Measurements from ENCODE around the gene MCUB. TPM values are rescaled to one million over a fixed set of nuclear protein-coding genes. Genes with fewer than 3 reads are reported as not detected.
"Not testable (repeated sequence)": the region's sequence is repeated elsewhere in the genome, so short reads cannot be mapped to it uniquely, and the experiment has no call there.

The MCUB gene, protein sequence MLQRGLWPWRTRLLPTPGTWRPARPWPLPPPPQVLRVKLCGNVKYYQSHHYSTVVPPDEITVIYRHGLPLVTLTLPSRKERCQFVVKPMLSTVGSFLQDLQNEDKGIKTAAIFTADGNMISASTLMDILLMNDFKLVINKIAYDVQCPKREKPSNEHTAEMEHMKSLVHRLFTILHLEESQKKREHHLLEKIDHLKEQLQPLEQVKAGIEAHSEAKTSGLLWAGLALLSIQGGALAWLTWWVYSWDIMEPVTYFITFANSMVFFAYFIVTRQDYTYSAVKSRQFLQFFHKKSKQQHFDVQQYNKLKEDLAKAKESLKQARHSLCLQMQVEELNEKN
- 44.9 TPM for total RNA-seq (ENCODE audit: unreplicated experiment)
- long read RNA-seq, transcript MCUB-201 (8 exons, 2,278 nt), result major isoform, 44 of 57 reads
- long read RNA-seq, partial matches to known transcripts, result 4 of 57 reads
- long read RNA-seq, other reads (novel, unspliced or antisense), result 9 of 57 reads

DNA sequence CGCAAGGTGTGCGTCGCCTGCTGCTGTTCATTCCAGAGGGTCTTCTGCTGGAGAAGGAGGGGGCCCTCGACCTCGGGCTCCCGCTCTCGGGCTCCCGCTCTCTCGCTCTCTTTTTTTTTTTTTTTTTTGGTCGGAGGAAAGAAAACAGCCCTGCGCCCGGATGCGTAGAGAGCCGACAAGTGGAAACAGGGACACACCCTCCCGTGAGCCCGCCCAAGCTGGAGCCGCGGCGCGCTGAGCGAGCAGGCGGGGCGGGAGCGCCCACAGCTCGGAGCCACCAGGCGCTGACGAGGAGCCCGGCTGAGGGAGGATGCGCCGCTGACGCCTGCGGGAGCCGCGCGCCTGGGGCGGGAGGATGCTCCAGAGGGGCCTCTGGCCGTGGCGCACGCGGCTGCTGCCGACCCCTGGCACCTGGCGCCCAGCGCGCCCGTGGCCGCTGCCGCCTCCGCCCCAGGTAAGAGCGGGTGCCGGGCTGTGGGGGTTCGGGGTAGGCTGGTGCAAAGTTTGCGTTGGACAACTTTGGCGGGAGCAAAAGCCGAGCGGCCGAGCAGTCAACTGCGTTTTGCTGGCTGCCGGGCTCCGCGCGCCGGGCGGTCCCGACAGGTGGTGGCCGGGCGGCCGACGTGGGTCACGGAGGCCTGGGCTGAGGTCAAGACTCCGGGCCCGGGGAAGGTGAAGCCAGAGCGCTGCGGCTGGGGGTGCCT, at the start of gene MCUB:
Gene MCUB, plus strand, starts transcription at position 264 of the 704 bp plus-strand sequence. Its CDS starts 92 bp downstream, at position 356.
- peaks cover 16% of the 10 kb centered on the region for H3K4me1 Mint-ChIP-seq (ENCODE audit: unreplicated experiment)
- peak within 1 kb of the TSS; percentile 43 for H3K27ac Mint-ChIP-seq (ENCODE audit: unreplicated experiment)
- H3K27me3 Mint-ChIP-seq (ENCODE audit: unreplicated experiment), result peaks cover 4% of the 10 kb centered on the region
- peak; percentile 86 for DNase-seq (ENCODE audit: low spot score)
- H3K9me3 Mint-ChIP-seq (ENCODE audit: unreplicated experiment), result no peaks in the 10 kb centered on the region
- TF ChIP-seq, protein P1, sequence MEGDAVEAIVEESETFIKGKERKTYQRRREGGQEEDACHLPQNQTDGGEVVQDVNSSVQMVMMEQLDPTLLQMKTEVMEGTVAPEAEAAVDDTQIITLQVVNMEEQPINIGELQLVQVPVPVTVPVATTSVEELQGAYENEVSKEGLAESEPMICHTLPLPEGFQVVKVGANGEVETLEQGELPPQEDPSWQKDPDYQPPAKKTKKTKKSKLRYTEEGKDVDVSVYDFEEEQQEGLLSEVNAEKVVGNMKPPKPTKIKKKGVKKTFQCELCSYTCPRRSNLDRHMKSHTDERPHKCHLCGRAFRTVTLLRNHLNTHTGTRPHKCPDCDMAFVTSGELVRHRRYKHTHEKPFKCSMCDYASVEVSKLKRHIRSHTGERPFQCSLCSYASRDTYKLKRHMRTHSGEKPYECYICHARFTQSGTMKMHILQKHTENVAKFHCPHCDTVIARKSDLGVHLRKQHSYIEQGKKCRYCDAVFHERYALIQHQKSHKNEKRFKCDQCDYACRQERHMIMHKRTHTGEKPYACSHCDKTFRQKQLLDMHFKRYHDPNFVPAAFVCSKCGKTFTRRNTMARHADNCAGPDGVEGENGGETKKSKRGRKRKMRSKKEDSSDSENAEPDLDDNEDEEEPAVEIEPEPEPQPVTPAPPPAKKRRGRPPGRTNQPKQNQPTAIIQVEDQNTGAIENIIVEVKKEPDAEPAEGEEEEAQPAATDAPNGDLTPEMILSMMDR (IDR thresholded peaks at IDR 0.05; ENCODE audit: unreplicated experiment), result no peak
- peaks cover 11% of the 10 kb centered on the region for H3K36me3 Mint-ChIP-seq (ENCODE audit: low read depth, unreplicated experiment)
- H3K4me3 Mint-ChIP-seq (ENCODE audit: unreplicated experiment), result peak within 1 kb of the TSS; percentile 95

DNA sequence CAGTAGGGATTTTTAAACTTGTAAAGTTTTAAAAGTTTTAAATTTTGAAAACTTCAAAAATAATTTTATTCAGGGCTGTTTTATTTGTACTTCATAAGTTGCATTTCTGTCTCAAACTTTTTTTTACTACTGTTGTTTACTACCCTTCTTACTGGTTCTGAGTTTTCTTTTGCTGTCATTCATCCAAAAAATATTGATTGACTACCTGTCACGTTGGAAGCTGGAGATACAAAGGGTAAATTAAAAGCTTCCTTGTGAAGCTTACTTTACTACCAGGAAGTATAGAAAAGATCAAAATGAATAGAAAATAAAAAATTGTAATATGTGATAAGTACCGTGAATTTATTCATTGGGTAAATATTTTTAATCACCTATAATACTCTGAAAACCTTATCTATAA, 49.4 kb upstream of the MCUB start:
- TF ChIP-seq, protein P1 (IDR thresholded peaks at IDR 0.05; ENCODE audit: unreplicated experiment), result no peak
- no peaks in the 10 kb centered on the region for H3K9me3 Mint-ChIP-seq (ENCODE audit: unreplicated experiment)
- H3K27ac Mint-ChIP-seq (ENCODE audit: unreplicated experiment), result no peak overlapping the region

DNA sequence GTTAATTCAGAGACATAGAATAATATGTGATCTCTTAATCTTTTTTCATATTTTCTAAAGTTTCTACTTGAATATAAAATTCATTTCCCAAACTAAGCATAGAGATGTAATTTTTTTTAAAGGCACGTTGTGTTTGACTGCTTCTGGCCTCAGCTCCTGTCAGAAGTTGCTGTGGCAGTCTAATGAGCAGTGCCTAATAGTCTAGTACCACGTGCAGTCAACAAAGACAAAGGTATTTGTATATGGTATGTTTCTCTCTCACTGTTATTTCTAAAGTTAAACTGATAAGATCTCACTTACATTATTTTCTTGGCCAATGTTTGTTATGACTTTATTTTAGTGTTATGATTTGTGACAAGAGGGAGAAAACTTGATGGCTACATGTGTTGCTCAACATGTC, 48.6 kb upstream of the MCUB start:
- DNase-seq (ENCODE audit: low spot score), result no peak
- Mint-ChIP-seq H3K36me3 (ENCODE audit: low read depth, unreplicated experiment) (peaks cover 37% of the 10 kb centered on the region), H3K4me3 (ENCODE audit: unreplicated experiment) (no peak overlapping the region), H3K27me3 (ENCODE audit: unreplicated experiment) (peaks cover 3% of the 10 kb centered on the region), H3K27ac (ENCODE audit: unreplicated experiment) (no peak overlapping the region), H3K9me3 (ENCODE audit: unreplicated experiment) (no peaks in the 10 kb centered on the region), H3K4me1 (ENCODE audit: unreplicated experiment) (no peaks in the 10 kb centered on the region)
- TF ChIP-seq, protein P1 (IDR thresholded peaks at IDR 0.05; ENCODE audit: unreplicated experiment), result no peak

More for the DNA sequence above, 49.4 kb upstream of the MCUB start:
- H3K4me3 Mint-ChIP-seq (ENCODE audit: unreplicated experiment), result no peak overlapping the region
- H3K4me1 Mint-ChIP-seq (ENCODE audit: unreplicated experiment), result no peaks in the 10 kb centered on the region
- peaks cover 37% of the 10 kb centered on the region for H3K36me3 Mint-ChIP-seq (ENCODE audit: low read depth, unreplicated experiment)
- peaks cover 3% of the 10 kb centered on the region for H3K27me3 Mint-ChIP-seq (ENCODE audit: unreplicated experiment)
- no peak for DNase-seq (ENCODE audit: low spot score)

DNA sequence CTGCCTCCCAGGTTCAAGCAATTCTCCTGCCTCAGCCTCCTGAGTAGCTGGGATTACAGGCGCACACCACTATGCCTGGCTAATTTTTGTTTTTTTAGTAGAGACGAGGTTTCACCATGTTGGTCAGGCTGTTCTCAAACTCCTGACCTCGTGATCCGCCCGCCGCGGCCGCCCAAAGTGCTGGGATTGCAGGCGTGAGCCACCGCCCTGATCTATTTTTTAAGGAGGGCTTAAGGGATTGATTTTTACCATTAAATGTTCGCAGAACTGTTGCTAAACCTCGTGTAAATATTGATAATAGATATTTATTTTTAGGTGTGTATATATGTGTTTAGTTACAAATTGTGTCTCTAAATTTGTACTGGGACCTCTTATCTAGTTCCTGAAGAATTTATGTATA, 46.7 kb upstream of the MCUB start:
- H3K36me3 Mint-ChIP-seq (ENCODE audit: low read depth, unreplicated experiment), result peaks cover 42% of the 10 kb centered on the region
- not testable (repeated sequence) for DNase-seq (ENCODE audit: low spot score); H3K4me1 Mint-ChIP-seq (ENCODE audit: unreplicated experiment); H3K27ac Mint-ChIP-seq (ENCODE audit: unreplicated experiment); H3K27me3 Mint-ChIP-seq (ENCODE audit: unreplicated experiment); H3K9me3 Mint-ChIP-seq (ENCODE audit: unreplicated experiment)
- H3K4me3 Mint-ChIP-seq (ENCODE audit: unreplicated experiment), result peak overlapping the region; percentile 56

DNA sequence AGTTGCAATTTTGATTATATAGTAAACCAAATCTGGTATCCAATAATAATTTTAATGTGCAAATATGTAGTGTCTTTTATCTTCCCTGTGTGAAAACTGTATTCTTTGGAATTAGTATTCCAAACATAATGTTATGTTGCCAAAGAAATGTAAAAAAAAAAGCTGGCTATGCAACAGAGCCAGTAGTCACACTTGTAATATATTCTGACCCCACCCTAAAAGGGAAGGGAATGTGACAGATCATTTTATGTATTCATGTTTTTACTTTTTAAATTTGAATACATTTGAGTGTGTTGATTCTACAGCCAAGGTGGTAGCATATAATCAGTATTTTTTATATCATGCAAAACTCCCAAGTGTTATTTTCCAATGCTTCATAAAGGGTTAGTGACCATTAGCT, 27.9 kb upstream of the MCUB start:
- no peak overlapping the region for H3K27ac Mint-ChIP-seq (ENCODE audit: unreplicated experiment)
- H3K27me3 Mint-ChIP-seq (ENCODE audit: unreplicated experiment), result no peaks in the 10 kb centered on the region
- H3K36me3 Mint-ChIP-seq (ENCODE audit: low read depth, unreplicated experiment), result peaks cover 29% of the 10 kb centered on the region
- H3K9me3 Mint-ChIP-seq (ENCODE audit: unreplicated experiment), result no peaks in the 10 kb centered on the region
- DNase-seq (ENCODE audit: low spot score), result no peak
- no peak overlapping the region for H3K4me3 Mint-ChIP-seq (ENCODE audit: unreplicated experiment)
- H3K4me1 Mint-ChIP-seq (ENCODE audit: unreplicated experiment), result no peaks in the 10 kb centered on the region
- TF ChIP-seq, protein P1 (IDR thresholded peaks at IDR 0.05; ENCODE audit: unreplicated experiment), result no peak
